ENCODE data around the gene NMNAT2. TPM values are rescaled to one million over a fixed set of nuclear protein-coding genes. Genes with fewer than 3 reads are reported as not detected.

NMNAT2 gene
- total and polyA plus RNA-seq, 2 of the 8 experiments (the other 6 are each of a cell fraction or from before 2014, with no cell fraction given), result 6.5 to 20.9 TPM

DNA sequence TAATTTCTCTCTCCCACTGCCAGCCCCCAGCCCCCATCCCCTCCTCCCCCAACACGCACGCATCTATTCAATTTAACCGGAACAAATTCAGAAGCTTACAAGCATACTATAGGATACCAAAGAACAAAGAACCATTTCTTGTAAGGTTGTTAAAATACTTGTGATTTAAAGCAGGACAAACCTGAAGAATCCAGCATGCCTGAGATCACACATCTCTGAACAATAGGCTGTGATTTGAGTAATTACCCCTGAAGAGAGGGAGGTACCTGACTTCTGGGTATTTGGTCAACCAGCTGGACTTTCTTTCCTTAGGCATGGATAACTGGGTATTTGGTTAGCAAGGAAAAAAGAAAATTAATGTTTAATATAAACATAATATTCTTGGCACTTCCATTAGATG lies 105.1 kb downstream of the NMNAT2 start (continued):
- TF ChIP-seq FOSL1 (IDR thresholded peaks at IDR 0.05; ENCODE audit: insufficient read depth, low read depth, low read length) (no peak), JUN (IDR thresholded peaks at IDR 0.05; ENCODE audit: low read depth, low read length) (no peak), GABPA (IDR thresholded peaks at IDR 0.05; ENCODE audit: borderline replicate concordance, insufficient read depth, low read length) (no peak), RFX5 (IDR thresholded peaks at IDR 0.05; ENCODE audit: borderline replicate concordance, low read depth, low read length) (no peak), KDM4A (IDR thresholded peaks at IDR 0.05; ENCODE audit: low read depth, low read length, severe bottlenecking) (no peak)
